ENCODE measurements around the gene SLC41A3. TPM values are rescaled to one million over a fixed set of nuclear protein-coding genes. Genes with fewer than 3 reads are reported as not detected.

The SLC41A3 gene
- polyA plus RNA-seq, 3 donors = 2.8 to 18.2 (median 13.6) TPM

GRCh38 chr3:126076140-126076539, 7.8 kb downstream of the SLC41A3 start:
- Mint-ChIP-seq H3K36me3 (peaks cover 6% of the 10 kb centered on the region in 2 donors), H3K4me3 (no peak overlapping the region), H3K27ac (no peak overlapping the region), H3K4me1 (no peaks in the 10 kb centered on the region), H3K9me3 (peaks cover 3 to 14% (median 6%) of the 10 kb centered on the region in 7 donors), H3K27me3 (ENCODE audit: low read depth in 3 of 3) (peaks cover 2 to 4% (median 3%) of the 10 kb centered on the region in 3 donors)
- Histone ChIP-seq H2AFZ (ENCODE audit: insufficient read depth, low read depth, low read length, poor library complexity, severe bottlenecking) (no peak overlapping the region), H3K9ac (ENCODE audit: insufficient read depth, low read length, poor library complexity, severe bottlenecking) (no peak overlapping the region), H3K4me2 (replicated peaks; ENCODE audit: extremely low read depth, low read length, poor library complexity, severe bottlenecking) (no peak overlapping the region), H3K9me3 (replicated peaks in 1 of 2; ENCODE audit: control insufficient read depth in 1 of 2, insufficient read depth in 1 of 2, low read length in 2 of 2) (peaks cover 0 to 5% of the 10 kb centered on the region in 2 donors), H3K36me3 (replicated peaks in 1 of 2; ENCODE audit: control insufficient read depth in 1 of 2, insufficient read depth in 2 of 2, low read length in 2 of 2) (no peaks in the 10 kb centered on the region), H4K20me1 (ENCODE audit: insufficient read depth, low read length) (no peaks in the 10 kb centered on the region), H3K4me3 (replicated peaks in 1 of 3; ENCODE audit: low read depth in 2 of 3, low read length in 3 of 3) (no peak overlapping the region), H3K27me3 (ENCODE audit: control insufficient read depth in 2 of 2, insufficient read depth in 2 of 2, low read length in 2 of 2) (no peaks in the 10 kb centered on the region), H3K79me2 (ENCODE audit: insufficient read depth, low read length) (no peaks in the 10 kb centered on the region), H3K4me1 (ENCODE audit: control insufficient read depth in 1 of 2, insufficient read depth in 2 of 2, low read length in 2 of 2) (no peaks in the 10 kb centered on the region), H3K27ac (ENCODE audit: low read depth in 1 of 2, low read length in 2 of 2) (no peak overlapping the region)
- intact Hi-C loops (cut with micrococcal nuclease) = no loop called here
- TF ChIP-seq, protein P1, sequence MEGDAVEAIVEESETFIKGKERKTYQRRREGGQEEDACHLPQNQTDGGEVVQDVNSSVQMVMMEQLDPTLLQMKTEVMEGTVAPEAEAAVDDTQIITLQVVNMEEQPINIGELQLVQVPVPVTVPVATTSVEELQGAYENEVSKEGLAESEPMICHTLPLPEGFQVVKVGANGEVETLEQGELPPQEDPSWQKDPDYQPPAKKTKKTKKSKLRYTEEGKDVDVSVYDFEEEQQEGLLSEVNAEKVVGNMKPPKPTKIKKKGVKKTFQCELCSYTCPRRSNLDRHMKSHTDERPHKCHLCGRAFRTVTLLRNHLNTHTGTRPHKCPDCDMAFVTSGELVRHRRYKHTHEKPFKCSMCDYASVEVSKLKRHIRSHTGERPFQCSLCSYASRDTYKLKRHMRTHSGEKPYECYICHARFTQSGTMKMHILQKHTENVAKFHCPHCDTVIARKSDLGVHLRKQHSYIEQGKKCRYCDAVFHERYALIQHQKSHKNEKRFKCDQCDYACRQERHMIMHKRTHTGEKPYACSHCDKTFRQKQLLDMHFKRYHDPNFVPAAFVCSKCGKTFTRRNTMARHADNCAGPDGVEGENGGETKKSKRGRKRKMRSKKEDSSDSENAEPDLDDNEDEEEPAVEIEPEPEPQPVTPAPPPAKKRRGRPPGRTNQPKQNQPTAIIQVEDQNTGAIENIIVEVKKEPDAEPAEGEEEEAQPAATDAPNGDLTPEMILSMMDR (IDR thresholded peaks at IDR 0.05) = no peak
- no peak for DNase-seq

DNA sequence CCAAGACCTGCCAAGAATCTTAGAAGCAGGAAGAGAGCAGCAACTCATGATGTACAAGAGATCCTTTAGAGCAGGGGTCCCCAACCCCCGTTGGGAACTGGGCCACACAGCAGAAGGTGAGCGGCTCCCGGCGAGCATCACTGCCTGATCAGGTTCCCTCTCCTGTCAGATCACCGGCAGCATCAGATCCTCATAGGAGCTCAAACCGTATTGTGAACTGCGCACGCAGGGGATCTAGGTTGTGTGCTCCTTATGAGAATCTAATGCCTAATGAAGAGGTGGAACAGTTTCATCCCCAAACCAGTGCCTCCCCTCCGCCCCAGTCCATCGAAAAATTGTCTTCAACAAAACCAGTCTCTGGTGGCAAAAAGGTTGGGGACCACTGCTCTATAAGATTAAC, 13.8 kb downstream of the SLC41A3 start:
- Mint-ChIP-seq H3K9me3 (peaks cover 3 to 13% (median 6%) of the 10 kb centered on the region in 7 donors), H3K27me3 (ENCODE audit: low read depth in 3 of 3) (peaks cover 0 to 1% (median 0%) of the 10 kb centered on the region in 3 donors), H3K27ac (no peak overlapping the region), H3K4me3 (no peak overlapping the region), H3K4me1 (peaks cover 2% of the 10 kb centered on the region), H3K36me3 (peaks cover 13 to 14% of the 10 kb centered on the region in 2 donors)
- TF ChIP-seq, protein P1 (IDR thresholded peaks at IDR 0.05) = no peak
- H3K4me1 ChIP-seq (ENCODE audit: control insufficient read depth in 1 of 2, insufficient read depth in 2 of 2, low read length in 2 of 2) = no peaks in the 10 kb centered on the region
- no peak overlapping the region for H3K4me2 ChIP-seq (replicated peaks; ENCODE audit: extremely low read depth, low read length, poor library complexity, severe bottlenecking)
- 98% methylated on average over 7 of the region's 10 CpGs for WGBS (ENCODE audit: insufficient coverage)
- no peaks in the 10 kb centered on the region for H4K20me1 ChIP-seq (ENCODE audit: insufficient read depth, low read length)
- H2AFZ ChIP-seq (ENCODE audit: insufficient read depth, low read depth, low read length, poor library complexity, severe bottlenecking) = no peak overlapping the region
- no peak overlapping the region for H3K9ac ChIP-seq (ENCODE audit: insufficient read depth, low read length, poor library complexity, severe bottlenecking)
- intact Hi-C loops (cut with micrococcal nuclease) = no loop called here
- H3K27me3 ChIP-seq (ENCODE audit: control insufficient read depth in 2 of 2, insufficient read depth in 2 of 2, low read length in 2 of 2) = no peaks in the 10 kb centered on the region
- no peaks in the 10 kb centered on the region for H3K79me2 ChIP-seq (ENCODE audit: insufficient read depth, low read length)
- no peaks in the 10 kb centered on the region for H3K36me3 ChIP-seq (replicated peaks in 1 of 2; ENCODE audit: control insufficient read depth in 1 of 2, insufficient read depth in 2 of 2, low read length in 2 of 2)
- no peak for DNase-seq
- H3K27ac ChIP-seq (ENCODE audit: low read depth in 1 of 2, low read length in 2 of 2) = no peak overlapping the region
- peaks cover 0 to 5% of the 10 kb centered on the region in 2 donors for H3K9me3 ChIP-seq (replicated peaks in 1 of 2; ENCODE audit: control insufficient read depth in 1 of 2, insufficient read depth in 1 of 2, low read length in 2 of 2)
- no peak overlapping the region for H3K4me3 ChIP-seq (replicated peaks in 1 of 3; ENCODE audit: low read depth in 2 of 3, low read length in 3 of 3)
